ENCODE data around the gene TMEM184A. TPM values are rescaled to one million over a fixed set of nuclear protein-coding genes. Genes with fewer than 3 reads are reported as not detected.
A peak's percentile ranks its signal among the peaks of the same experiment; 100 is the strongest.

TMEM184A gene
- total and polyA plus RNA-seq, 2 of the 13 experiments (the other 11 are each of a cell fraction or from before 2014, with no cell fraction given) = 9.5 to 20.4 TPM

GRCh38 chr7:1569833-1570632, 14.0 kb upstream of the TMEM184A start, which contains the start of gene PSMG3 (continued):
- TF ChIP-seq, protein P1, sequence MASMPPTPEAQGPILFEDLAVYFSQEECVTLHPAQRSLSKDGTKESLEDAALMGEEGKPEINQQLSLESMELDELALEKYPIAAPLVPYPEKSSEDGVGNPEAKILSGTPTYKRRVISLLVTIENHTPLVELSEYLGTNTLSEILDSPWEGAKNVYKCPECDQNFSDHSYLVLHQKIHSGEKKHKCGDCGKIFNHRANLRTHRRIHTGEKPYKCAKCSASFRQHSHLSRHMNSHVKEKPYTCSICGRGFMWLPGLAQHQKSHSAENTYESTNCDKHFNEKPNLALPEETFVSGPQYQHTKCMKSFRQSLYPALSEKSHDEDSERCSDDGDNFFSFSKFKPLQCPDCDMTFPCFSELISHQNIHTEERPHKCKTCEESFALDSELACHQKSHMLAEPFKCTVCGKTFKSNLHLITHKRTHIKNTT (CRISPR knock-in tag; IDR thresholded peaks at IDR 0.05) = no peak
- TF ChIP-seq ZNF547 (CRISPR knock-in tag; IDR thresholded peaks at IDR 0.05) (peak; percentile 64), ZNF7 (CRISPR knock-in tag; IDR thresholded peaks at IDR 0.05) (no peak), RFX1 (IDR thresholded peaks at IDR 0.05) (no peak), ZNF841 (CRISPR knock-in tag; IDR thresholded peaks at IDR 0.05; ENCODE audit: borderline replicate concordance) (no peak), SUZ12 (IDR thresholded peaks at IDR 0.05; ENCODE audit: low read depth, low read length) (no peak), SRF (IDR thresholded peaks at IDR 0.05; ENCODE audit: low read depth, low read length) (peak; percentile 69; the same call in 1 of the 2 replicates), SP1 (IDR thresholded peaks at IDR 0.05) (no peak), SP1 (CRISPR knock-in tag; IDR thresholded peaks at IDR 0.05) (peak; percentile 83), FIP1L1 (IDR thresholded peaks at IDR 0.05; ENCODE audit: borderline replicate concordance, insufficient read depth, low read depth, low read length) (no peak), ZNF883 (CRISPR knock-in tag; IDR thresholded peaks at IDR 0.05; ENCODE audit: not compliant biosample characterization) (peak; percentile 79), ZNF124 (CRISPR knock-in tag; IDR thresholded peaks at IDR 0.05) (peak; percentile 74; the same call in 1 of the 2 replicates), NR2F6 (IDR thresholded peaks at IDR 0.05) (no peak), NR2F6 (CRISPR knock-in tag; IDR thresholded peaks at IDR 0.05) (no peak), STAT6 (CRISPR knock-in tag; IDR thresholded peaks at IDR 0.05; ENCODE audit: borderline replicate concordance) (no peak; the same call in 1 of the 2 replicates), ARNTL (CRISPR knock-in tag; IDR thresholded peaks at IDR 0.05) (no peak; the same call in 1 of the 2 replicates), ATF2 (CRISPR knock-in tag; IDR thresholded peaks at IDR 0.05) (peak; percentile 53; the same call in 1 of the 2 replicates), MEIS2 (CRISPR knock-in tag; IDR thresholded peaks at IDR 0.05) (peak; percentile 84; the same call in 1 of the 2 replicates)
- TF ChIP-seq, protein P2, sequence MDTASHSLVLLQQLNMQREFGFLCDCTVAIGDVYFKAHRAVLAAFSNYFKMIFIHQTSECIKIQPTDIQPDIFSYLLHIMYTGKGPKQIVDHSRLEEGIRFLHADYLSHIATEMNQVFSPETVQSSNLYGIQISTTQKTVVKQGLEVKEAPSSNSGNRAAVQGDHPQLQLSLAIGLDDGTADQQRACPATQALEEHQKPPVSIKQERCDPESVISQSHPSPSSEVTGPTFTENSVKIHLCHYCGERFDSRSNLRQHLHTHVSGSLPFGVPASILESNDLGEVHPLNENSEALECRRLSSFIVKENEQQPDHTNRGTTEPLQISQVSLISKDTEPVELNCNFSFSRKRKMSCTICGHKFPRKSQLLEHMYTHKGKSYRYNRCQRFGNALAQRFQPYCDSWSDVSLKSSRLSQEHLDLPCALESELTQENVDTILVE (CRISPR knock-in tag; IDR thresholded peaks at IDR 0.05) = peak; percentile 65
- TF ChIP-seq, protein P3, sequence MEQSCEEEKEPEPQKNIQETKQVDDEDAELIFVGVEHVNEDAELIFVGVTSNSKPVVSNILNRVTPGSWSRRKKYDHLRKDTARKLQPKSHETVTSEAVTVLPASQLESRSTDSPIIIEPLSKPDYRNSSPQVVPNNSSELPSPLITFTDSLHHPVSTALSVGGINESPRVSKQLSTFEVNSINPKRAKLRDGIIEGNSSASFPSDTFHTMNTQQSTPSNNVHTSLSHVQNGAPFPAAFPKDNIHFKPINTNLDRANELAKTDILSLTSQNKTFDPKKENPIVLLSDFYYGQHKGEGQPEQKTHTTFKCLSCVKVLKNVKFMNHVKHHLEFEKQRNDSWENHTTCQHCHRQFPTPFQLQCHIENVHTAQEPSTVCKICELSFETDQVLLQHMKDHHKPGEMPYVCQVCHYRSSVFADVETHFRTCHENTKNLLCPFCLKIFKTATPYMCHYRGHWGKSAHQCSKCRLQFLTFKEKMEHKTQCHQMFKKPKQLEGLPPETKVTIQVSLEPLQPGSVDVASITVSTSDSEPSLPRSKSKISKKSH (CRISPR knock-in tag; IDR thresholded peaks at IDR 0.05; ENCODE audit: borderline replicate concordance) = no peak
- TF ChIP-seq, protein P4, sequence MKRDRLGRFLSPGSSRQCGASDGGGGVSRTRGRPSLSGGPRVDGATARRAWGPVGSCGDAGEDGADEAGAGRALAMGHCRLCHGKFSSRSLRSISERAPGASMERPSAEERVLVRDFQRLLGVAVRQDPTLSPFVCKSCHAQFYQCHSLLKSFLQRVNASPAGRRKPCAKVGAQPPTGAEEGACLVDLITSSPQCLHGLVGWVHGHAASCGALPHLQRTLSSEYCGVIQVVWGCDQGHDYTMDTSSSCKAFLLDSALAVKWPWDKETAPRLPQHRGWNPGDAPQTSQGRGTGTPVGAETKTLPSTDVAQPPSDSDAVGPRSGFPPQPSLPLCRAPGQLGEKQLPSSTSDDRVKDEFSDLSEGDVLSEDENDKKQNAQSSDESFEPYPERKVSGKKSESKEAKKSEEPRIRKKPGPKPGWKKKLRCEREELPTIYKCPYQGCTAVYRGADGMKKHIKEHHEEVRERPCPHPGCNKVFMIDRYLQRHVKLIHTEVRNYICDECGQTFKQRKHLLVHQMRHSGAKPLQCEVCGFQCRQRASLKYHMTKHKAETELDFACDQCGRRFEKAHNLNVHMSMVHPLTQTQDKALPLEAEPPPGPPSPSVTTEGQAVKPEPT (CRISPR knock-in tag; IDR thresholded peaks at IDR 0.05; ENCODE audit: low read depth) = no peak

Data from HepG2 (cell line).